NCI-H1417 (cell line): ENCODE results near the gene SLC30A4.
"Not testable (repeated sequence)": the region's sequence is repeated elsewhere in the genome, so short reads cannot be mapped to it uniquely, and the experiment has no call there.

ENCODE experiments used
- DNase-seq, 3 experiments: peaks; one replicate each; lab custom pipeline; 2025; lab: John Stamatoyannopoulos, UW

The SLC30A4 gene

DNA sequence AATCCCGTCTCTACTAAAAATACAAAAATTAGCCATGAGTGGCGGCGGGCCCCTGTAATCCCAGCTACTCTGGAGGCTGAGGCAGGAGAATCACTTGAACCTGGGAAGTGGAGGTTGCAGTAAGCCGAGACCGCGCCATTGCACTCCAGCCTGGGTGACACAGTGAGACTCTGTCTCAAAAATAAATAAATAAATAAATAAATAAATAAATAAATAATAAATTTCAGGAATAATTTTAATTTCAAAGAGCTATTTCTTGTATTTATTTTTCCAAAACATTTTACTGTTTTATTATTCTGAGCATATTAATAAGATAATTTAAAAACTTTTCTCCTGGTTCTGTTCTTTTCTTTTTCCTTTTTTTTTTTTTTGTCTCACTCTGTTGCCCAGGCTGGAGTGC is 15.4 kb downstream of the SLC30A4 start:
- DNase-seq, result not testable (repeated sequence)

DNA sequence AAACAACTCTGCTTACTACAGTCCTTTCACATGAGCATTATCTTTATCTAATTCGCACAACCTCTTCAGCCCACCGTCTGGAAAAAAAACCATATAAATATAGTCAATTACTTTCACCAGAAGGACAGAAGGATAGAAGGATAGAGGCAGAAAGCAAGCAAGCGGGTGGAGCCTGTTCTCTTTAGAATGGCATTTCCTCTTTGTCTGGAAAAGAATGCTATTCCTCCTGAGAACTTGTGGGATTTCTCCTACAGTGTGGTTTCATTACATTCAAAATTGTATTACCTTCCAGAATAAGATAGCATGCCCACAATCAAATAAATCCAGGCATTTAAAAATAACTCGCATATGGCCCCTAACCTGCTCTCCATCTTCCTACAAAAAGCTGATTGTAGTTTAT is 23.1 kb downstream of the SLC30A4 start:
- DNase-seq, result no peak

DNA sequence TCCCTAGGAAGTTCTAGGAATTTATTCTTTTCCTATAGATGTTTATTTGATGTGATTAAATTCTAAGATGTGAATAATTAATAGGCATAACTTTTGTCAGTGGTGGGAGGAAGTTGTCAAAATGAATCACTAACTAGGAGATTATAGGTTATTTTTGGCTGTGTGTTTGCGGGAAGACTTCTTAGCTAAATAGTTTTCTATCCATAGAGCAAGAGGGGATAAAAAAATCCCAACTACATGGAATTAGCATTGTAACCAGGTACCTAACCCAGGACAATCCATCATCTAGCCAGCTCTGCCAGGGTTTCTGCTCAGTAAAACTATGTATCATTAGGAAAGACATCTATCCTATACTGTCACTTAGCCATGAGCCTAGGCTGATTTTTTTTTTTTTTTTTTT is 23.9 kb downstream of the SLC30A4 start:
- DNase-seq, result no peak

DNA sequence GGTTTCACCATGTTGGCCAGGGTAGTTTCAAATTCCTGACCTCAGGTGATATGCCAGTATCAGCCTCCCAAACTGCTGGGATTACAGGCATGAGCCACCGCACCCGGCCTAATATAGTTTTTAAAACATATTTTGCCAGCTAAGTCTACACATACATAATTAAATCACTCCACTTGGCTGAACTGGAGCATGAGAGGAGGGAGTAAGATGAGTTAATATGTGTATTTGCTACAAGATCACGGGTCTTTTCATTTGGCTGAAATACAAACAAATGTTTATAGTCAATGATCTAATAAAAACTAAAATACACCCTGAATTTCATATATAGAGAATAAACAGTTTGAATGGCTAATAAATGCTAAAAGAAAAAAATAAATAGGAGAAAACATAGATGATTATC is 25.3 kb downstream of the SLC30A4 start:
- no peak for DNase-seq

DNA sequence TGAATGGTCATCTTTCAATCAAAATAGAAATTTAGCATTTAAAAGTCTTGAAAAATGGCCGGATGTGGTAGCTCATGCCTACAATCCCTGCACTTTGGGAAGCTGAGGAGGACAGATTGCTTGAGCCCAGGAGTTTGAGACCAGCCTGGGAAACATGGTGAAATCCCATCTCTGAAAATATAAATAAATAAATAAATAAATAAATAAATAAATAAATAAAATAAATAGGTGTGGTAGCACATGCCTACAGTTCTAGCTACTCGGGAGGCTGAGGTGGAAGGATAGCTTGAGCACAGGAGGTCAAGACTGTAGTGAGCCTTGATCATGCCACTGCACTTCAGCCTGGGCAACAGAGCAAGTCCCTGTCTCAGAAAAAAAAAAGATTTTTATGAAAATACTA is 25.9 kb downstream of the SLC30A4 start:
- no peak for DNase-seq

DNA sequence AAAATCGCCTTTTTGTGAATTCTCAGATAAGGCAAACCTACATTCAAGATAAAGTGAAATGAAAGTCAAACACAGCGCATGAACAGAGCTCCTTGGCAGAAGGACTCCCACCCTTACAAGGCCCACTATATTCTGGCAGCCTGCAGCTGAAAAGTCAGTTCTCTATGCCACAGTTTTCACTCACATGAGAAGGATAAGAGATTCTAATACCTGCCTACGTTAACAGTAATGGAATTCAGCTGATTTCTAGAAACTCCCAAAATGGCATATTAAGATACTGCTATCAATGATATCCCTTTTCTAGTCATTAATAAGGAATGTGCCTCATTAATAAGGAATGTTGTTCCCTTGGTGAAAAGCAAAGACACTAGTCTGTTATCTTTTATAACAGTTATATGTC is 27.0 kb downstream of the SLC30A4 start:
- DNase-seq, result no peak

DNA sequence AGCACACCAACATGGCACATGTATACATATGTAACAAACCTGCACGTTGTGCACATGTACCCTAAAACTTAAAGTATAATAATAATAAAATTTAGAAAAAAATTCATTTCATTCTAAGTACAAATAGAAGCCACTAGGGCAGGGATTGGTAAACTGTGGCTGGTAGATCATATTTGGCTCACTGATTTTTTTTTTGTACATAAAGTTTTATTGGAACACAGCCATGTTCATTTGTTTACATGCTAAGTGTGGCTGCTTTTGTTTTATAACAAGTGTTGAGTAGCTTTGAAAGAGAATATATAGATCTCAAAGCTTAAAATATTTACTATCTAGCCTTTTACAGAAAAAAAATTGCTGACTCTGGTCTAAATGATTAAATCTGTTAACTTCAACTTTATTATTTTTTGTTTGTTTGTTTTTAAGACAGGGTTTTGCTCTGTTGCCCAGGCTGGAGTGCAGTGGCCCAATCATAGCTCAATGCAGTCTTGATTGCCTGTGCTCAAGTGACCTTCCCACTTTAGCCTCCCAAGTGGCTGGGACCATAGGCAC is 32.8 kb downstream of the SLC30A4 start:
- no peak for DNase-seq

DNA sequence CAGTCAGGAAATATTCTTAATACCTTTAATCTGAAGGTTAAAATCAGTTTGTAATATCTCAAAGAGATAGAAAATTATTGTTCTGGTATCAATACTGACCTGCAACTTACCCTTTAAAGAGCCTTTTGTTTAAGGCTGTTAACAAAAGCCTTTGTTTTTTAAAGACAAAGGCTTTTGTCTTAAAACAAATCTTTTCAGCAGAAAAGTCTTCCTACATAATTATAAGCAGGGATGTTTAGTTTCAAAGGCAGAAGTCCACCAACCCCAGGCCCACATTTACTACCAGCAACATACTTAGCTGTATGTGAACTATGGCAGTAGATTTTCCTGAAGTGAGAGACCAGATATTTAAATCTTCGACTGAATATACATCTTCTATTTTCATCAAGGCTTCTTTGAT is 36.2 kb downstream of the SLC30A4 start:
- no peak for DNase-seq

DNA sequence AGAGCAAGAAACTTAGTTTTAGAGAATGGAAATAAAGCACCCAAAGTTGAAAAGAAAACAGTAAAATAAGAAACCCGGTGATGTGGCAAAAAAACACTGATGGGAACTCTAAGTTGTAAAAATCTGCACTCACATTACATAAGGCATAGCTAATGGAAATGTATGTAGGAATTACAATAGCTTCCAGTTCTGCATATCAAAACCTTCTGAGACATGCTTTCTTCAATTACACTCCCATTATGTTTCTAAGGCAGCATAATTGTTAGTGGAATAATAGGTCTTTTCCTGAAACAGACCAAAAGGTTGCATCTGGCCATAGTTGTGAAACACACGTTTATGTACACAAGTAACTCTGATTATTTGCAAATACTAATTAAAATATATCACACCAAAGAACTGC is 41.4 kb downstream of the SLC30A4 start:
- DNase-seq, result peak in 1 of 3 experiments; percentile 41

DNA sequence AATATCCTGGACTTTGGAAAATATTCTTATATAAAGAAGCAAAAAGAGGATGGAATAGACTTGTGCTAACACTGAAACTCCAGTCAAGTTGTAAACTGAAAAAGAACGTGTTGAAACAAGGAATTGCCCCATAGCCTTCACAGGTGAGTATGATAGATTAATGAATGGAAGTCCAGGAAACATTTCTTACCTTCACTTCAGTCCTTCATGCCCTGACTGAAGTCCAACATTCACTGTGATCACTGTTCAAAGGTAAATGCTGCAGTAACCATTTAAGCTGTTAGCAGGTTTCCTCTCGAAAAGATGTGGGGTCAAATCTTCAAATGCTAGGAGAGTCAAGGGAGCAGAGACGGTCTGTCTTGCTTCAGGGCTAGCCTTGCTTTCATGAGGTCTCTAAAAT is 46.1 kb downstream of the SLC30A4 start:
- DNase-seq, result no peak

DNA sequence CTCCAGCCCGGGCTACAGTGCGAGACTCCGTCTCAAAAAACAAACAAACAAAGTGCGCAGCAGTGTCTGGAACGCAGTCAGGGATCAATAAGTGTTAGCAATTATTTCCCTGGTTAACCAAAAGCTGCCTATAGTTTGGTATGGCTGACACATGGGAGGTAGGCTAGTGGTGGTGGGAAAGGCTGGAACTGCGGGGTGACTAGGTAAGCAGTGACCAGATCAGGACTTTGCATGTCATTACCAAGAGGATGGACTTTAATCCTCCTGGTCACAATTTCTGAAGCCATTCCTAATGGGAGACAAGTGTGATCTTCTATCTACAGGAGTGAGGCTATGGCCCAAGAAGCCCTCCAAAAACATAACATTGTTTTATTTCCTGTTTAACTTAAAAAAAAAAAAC is 47.8 kb downstream of the SLC30A4 start:
- no peak for DNase-seq

DNA sequence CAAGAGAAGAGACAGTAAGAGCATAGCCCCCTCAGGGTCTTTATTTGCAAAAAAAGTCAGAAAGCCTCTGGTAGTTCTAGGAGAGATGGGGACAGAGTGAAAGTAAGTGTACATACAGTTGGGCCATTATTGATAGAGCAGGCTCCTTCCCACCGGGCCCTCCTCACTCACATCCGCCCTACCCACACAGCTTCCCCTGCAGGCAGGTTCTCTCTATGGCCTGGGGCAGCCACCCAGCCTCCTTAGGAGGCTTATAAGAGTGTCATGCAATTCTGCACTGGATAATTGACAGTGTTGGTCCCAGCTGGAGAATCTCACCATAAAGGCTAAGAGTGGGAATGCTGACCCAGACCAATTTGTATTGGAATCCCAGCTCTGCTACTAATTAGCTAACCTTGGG is 49.5 kb downstream of the SLC30A4 start:
- no peak for DNase-seq

DNA sequence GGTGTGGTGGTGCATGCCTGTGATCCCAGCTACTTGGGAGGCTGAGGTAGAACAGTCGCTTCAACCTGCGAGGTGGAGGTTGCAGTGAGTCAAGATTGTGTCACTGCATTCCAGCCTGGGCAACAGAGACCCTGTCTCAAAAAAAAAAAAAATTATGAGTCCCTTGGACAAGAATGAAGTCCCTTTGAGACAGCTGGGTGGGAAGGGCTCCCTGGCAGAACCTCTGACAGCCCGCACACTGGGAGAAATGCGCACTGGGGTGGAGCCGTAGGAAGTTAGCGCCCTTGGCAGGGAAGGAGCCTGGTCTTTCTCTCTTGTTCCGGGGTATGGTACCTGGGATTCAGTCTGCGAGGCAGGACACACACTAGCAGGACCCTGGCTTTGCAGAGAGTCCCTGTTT is 51.4 kb downstream of the SLC30A4 start:
- DNase-seq, result no peak

DNA sequence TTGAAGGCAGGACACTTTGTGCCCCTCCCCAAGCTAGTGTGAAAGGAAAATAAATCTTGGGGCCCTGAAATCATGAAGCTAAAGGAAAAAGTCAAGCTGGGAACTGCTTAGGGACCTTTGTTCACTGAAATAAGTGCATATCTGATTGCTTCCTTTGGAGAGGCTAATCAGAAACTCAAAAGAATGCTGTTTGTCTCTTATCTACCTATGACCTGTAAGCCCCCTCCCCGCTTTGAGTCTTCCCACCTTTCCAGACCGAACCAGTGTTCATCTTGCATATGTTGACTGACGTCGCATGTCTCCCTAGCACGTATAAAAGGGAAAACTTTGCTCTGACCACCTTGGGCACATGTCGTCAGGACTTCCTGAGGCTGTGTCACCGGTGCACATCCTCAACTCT is 53.1 kb downstream of the SLC30A4 start:
- DNase-seq, result no peak

DNA sequence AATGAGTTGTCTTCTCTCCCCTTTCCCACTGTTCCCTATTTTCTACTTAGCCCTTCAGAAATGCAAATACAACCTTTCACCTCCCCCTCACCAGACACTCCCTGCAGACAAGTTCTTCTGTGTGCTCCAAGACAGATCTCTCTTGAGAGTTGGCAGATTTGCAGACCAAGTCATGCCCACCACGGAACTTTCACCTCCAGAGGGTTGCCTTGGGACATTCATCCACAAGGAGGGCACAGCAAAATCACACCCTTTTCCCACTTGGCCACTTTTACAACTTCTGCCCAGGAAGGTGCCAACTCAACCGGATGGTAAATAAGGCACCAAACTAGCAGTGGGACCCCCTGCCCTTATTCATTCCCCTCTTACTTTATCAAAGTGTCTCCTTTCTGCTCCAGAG is 53.5 kb downstream of the SLC30A4 start:
- DNase-seq, result no peak

DNA sequence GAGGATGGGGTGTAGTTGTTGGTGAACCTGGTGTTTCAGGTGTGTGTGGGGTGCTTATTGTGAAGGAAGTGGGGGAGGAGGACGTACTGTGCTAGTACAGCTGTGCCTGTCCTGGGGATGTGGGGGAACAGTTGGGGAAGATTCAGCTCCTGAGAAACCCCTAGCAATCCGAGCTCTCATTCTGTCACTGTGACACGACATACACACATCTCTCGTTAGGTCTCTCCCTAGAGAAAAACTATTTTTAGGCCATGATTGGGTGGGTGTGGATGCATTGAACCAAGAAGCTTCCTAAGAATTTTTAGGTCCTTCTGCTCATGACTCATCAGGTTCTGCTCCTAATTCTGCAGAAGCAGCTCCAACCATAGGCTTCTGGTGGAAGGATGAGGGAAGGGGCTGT is 54.3 kb downstream of the SLC30A4 start:
- no peak for DNase-seq

DNA sequence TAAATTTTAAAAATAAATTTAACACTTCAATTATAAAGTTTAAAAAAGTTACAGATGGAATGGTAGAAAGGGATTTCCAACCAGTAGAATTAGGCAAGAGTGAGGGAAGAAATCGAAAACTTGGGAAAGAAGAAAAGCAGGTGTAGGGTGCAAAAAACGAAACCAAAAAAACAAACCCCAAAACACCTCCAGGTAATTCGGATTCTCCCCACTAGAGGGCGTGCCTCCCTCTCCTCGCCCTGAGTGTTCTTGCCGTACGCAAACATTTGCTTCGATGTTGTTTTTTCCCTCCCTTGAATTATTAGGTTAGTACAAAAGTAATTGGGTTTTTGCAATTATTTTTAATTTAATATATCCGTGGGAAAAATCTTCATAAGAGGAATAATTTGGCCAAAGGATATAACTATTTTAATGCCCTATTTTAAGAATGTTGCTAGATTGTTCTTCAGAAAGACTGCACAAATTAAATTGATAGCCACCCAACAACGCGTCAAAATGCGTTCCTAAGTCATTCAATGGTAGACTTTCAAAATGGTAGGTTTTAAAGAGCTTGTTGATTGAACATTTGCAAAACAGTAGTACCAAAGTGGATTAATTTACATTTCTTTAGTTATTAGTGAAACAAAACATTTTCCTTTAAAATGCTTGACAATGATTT is 63.7 kb downstream of the SLC30A4 start:
- peak; percentile 23 to 70 (median 44) for DNase-seq

DNA sequence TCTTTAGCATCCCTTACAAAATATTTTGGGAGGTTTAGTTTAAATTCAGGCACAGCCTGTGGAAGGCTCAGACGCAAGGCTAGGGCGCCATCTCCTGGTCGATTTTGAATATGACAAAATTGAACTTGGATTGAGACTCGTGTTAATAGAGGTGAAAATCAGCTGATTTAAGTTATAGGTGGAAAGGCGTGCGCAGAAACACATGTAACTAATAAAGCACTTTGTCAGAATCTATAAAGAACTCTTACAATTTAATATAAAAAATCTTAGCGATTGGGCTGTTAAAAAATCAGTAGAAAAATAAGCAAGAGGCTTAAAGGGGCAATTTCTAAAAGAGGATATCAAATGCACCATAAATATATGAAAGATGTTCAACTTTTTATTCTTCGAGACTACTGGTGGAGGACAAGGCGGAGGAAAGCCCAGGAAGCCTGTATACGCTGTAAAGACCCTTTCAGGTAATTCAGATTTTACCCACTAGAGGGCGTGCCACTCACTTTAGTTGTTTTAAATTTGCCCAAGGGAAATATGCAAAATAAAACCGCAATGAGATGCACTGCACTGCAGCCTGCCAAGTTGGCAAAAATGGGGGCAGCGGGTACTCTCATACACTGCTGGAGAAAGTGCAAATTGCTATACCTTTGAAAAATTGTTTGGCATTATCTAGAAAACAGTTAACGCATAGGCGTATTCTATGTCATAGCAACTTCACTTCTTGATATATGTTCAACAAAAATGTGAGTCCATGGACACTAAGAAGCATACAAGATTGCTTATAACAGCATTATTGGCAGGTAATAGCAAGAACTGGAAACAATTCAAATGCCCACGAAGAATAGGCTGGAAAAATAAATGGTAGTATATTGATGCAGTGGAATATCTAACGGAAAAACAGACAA is 64.7 kb downstream of the SLC30A4 start:
- peak; percentile 57 to 92 (median 89) for DNase-seq

DNA sequence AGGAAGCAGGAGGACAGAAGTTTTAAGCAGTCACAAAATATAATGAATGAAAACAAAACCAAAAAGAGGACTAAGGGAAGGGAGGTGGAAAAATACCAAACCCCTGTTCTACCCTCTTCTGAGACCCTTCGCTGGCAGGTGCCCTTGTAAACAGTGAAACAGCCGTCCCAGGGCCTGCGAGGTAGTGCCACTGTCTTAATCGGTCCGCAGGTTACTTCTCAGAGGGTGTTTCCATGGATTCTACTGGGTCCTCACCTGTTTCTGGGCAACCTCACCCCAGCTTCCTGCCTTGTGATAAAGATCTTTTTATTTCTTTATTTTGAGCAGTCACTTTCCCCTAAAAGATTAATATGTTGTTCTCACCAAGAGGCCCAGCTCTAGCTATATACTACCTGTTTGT is 65.3 kb downstream of the SLC30A4 start:
- DNase-seq, result no peak

DNA sequence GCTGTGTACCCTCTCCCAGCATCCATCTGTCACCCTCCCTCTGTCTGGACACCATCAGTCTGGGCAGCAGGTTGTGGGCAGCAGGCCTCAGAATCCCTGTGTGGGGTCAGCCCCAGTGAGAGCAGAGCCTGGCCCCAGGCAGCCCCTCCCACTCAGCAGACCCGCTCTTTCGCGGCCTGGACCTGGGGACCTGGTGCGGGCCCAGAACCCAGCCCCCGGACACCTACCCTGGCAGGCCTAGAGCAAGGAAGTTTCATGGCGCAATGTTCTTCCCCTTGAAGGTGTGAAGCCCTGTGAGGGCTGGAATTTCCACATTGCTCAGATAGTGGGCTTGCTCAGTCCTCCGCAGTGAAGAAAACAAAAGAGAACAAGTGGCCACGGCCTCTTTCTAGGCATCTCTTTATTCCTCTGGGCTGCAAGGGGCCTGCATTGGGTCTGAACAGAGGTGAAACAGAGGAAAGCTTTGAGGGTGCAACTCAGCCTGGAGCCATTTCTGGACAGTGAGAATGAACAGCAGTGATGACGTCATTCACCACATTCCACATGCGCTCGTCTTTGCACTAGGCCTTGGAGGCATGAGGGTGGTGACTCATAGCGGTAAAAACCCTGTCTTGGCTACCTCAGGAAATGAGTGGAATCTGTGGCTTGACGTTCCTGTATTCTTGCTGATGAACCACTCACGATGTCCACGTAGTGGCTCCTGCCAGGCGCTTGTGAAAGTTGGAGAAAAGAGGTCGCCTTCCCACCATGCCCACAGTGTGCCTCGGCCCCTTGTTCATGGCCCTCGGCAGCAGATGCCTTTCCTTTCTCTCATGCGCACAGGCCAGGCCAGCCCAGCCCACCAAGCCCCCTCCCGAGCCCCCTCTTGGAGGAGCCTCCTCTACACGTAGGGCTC is 66.1 kb downstream of the SLC30A4 start:
- DNase-seq, result no peak

DNA sequence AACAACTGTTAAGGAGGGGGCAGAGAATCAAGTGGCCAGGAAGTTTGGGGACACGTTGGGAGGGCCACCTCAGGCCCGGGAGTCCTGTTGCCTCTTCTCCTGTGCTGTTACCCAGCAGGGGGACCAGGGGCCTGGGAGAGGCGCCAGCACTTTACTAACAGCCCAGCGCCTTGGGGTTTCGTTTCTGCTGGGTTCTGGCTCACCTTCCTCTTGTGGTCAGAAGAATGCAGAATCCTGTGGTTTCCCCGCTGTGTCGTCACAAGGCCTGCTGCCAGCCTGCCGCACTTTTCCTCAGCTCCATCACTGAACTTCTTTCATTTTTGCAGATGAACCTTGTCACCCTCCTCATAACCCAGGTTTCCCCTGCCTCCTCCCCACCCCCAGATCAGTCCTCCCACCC is 67.7 kb downstream of the SLC30A4 start:
- no peak for DNase-seq

DNA sequence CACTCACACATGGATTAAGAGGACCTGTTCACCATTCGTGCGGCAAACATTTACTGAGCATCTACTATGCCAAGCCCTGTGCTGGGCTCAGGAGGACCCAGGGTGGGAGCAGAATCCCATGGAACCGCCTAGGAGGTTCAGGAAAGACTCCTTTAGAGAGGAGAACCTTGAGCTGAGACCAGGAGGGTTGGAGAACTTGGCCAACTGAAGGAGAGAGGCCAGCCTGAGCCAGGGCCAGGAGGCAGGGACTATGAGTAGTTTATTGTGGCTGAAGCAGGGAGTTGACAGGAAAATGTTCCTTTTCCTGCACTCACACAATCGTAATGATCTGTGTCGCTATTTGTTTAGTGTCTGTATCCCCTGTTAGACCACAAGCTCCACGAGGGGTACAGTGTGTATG is 71.3 kb downstream of the SLC30A4 start:
- no peak for DNase-seq
